ENCODE measurements around the gene OCRL.
A peak's percentile ranks its signal among the peaks of the same experiment; 100 is the strongest.

The OCRL gene

GRCh38 chrX:129634541-129634940 is 94.5 kb downstream of the OCRL start:
- peak in 47 of 58 donors; percentile 2 to 75 (median 29) for DNase-seq

GRCh38 chrX:129636175-129636681 is 96.2 kb downstream of the OCRL start:
- no peak for DNase-seq

- peak in 54 of 58 donors; percentile 1 to 78 (median 42) for DNase-seq
Observed at GRCh38 chrX:129637217-129638109, 97.4 kb downstream of the OCRL start.

GRCh38 chrX:129638917-129639316 is 98.9 kb downstream of the OCRL start:
- DNase-seq = no peak

- DNase-seq = no peak
Observed at GRCh38 chrX:129640737-129641136, 100.7 kb downstream of the OCRL start.

- DNase-seq = no peak
Observed at GRCh38 chrX:129641469-129641868, 101.4 kb downstream of the OCRL start.

- no peak for DNase-seq
Observed at GRCh38 chrX:129641941-129642340, 101.9 kb downstream of the OCRL start.
